ENCODE data around the gene BLOC1S6. TPM values are rescaled to one million over a fixed set of nuclear protein-coding genes. Genes with fewer than 3 reads are reported as not detected.
A peak's percentile ranks its signal among the peaks of the same experiment; 100 is the strongest.

BLOC1S6 gene
- 10 to 100 TPM; 37.7 to 46.6 TPM for total RNA-seq

GRCh38 chr15:45587095-45587862 lies at the start of gene BLOC1S6:
BLOC1S6 (plus strand) TSS chr15:45587379; CDS start chr15:45587444, 65 bp downstream.
- H3K4me1 ChIP-seq, result peaks cover 0 to 44% of the 10 kb centered on the region in 2 donors
- H3K36me3 ChIP-seq, result no peaks in the 10 kb centered on the region
- no peak for TF ChIP-seq CTCF (IDR thresholded peaks at IDR 0.05)
- H3K9me3 ChIP-seq, result no peaks in the 10 kb centered on the region
- DNase-seq (ENCODE audit: low spot score), result peak; percentile 93
- peak within 1 kb of the TSS; percentile 91 to 96 for H3K4me3 ChIP-seq
- H3K27me3 ChIP-seq, result no peaks in the 10 kb centered on the region
- H3K27ac ChIP-seq, result peak within 1 kb of the TSS; percentile 99 to 100

- H3K9me3 ChIP-seq, result no peaks in the 10 kb centered on the region
- TF ChIP-seq CTCF (IDR thresholded peaks at IDR 0.05), result no peak
- no peaks in the 10 kb centered on the region for H3K4me1 ChIP-seq
- no peaks in the 10 kb centered on the region for H3K36me3 ChIP-seq
- H3K4me3 ChIP-seq, result no peak overlapping the region
- DNase-seq (ENCODE audit: low spot score), result no peak
- H3K27ac ChIP-seq, result no peak overlapping the region
- H3K27me3 ChIP-seq, result no peaks in the 10 kb centered on the region
These were observed 47.5 kb upstream of the BLOC1S6 start for GRCh38 chr15:45539680-45540079.

GRCh38 chr15:45540531-45540930 lies 46.6 kb upstream of the BLOC1S6 start:
- H3K36me3 ChIP-seq, result no peaks in the 10 kb centered on the region
- no peak overlapping the region for H3K4me3 ChIP-seq
- no peak for DNase-seq (ENCODE audit: low spot score)
- no peaks in the 10 kb centered on the region for H3K27me3 ChIP-seq
- no peaks in the 10 kb centered on the region for H3K4me1 ChIP-seq
- no peak overlapping the region for H3K27ac ChIP-seq
- TF ChIP-seq CTCF (IDR thresholded peaks at IDR 0.05), result no peak
- no peaks in the 10 kb centered on the region for H3K9me3 ChIP-seq

- no peak for TF ChIP-seq CTCF (IDR thresholded peaks at IDR 0.05)
- DNase-seq (ENCODE audit: low spot score), result no peak
- no peaks in the 10 kb centered on the region for H3K9me3 ChIP-seq
These were observed 44.1 kb upstream of the BLOC1S6 start for GRCh38 chr15:45543051-45543450.

GRCh38 chr15:45544266-45545023 lies 42.7 kb upstream of the BLOC1S6 start:
- no peak for TF ChIP-seq CTCF (IDR thresholded peaks at IDR 0.05)
- H3K27ac ChIP-seq, result no peak overlapping the region
- no peaks in the 10 kb centered on the region for H3K4me1 ChIP-seq

More at GRCh38 chr15:45543051-45543450, 44.1 kb upstream of the BLOC1S6 start:
- no peaks in the 10 kb centered on the region for H3K27me3 ChIP-seq
- H3K4me3 ChIP-seq, result no peak overlapping the region
- no peak overlapping the region for H3K27ac ChIP-seq
- no peaks in the 10 kb centered on the region for H3K4me1 ChIP-seq
- no peaks in the 10 kb centered on the region for H3K36me3 ChIP-seq

More at GRCh38 chr15:45544266-45545023, 42.7 kb upstream of the BLOC1S6 start:
- Histone ChIP-seq H3K36me3 (no peaks in the 10 kb centered on the region), H3K4me3 (no peak overlapping the region), H3K27me3 (no peaks in the 10 kb centered on the region), H3K9me3 (no peaks in the 10 kb centered on the region)
- no peak for DNase-seq (ENCODE audit: low spot score)
